Esophagus muscularis mucosa (tissue), 4 donors: ENCODE measurements around the gene ARHGEF10L. TPM values are rescaled to one million over a fixed set of nuclear protein-coding genes. Genes with fewer than 3 reads are reported as not detected.
A peak's percentile ranks its signal among the peaks of the same experiment; 100 is the strongest.

Experiments used
- DNase-seq: peaks from one replicate; pipeline ENCODE4 v3.0.0-alpha.2; 2017; ENCODE audit errors: extremely low spot score
- H3K27ac ChIP-seq, 4 donors: fragments of 200-600 bp; sonication (generic); replicated peaks in 1 of 4; 1 replicate in 3 of 4; 2 replicates in 1 of 4; pipeline ENCODE4 v1.5.1; 2016 to 2019; ENCODE audit warnings: mild to moderate bottlenecking in 1 of 4
- H3K27me3 ChIP-seq, 4 donors: fragments of 200-600 bp; sonication (generic); one replicate each; pipeline versions ENCODE4 v1.5.1 to v1.6.0; 2016 to 2019
- H3K36me3 ChIP-seq, 4 donors: fragments of 200-600 bp; sonication (generic); one replicate each; pipeline ENCODE4 v1.5.1; 2016 to 2019
- H3K4me1 ChIP-seq, 4 donors: fragments of 200-600 bp; sonication (generic); one replicate each; pipeline ENCODE4 v1.5.1; 2016 to 2019
- H3K4me3 ChIP-seq, 4 donors: fragments of 200-600 bp; sonication (generic); 1 replicate in 2 of 4; 2 replicates in 2 of 4; pipeline ENCODE4 v1.5.1; 2016 to 2019; ENCODE audit warnings: mild to moderate bottlenecking in 4 of 4, moderate library complexity in 1 of 4
- H3K9me3 ChIP-seq, 4 donors: fragments of 200-600 bp; sonication (generic); 1 replicate in 3 of 4; 2 replicates in 1 of 4; pipeline ENCODE4 v1.5.1; 2016 to 2019
- EP300 ChIP-seq: sonication (generic); formaldehyde crosslinking; IDR thresholded peaks from one replicate; pipeline ENCODE4 v1.6.1; 2017; ENCODE audit warnings: antibody characterized with exemption
- POLR2A ChIP-seq: fragments of 450-650 bp; IDR thresholded peaks from one replicate; pipeline ENCODE4 v1.6.1; 2017; ENCODE audit warnings: antibody characterized with exemption, moderate library complexity, mild to moderate bottlenecking, low read depth
- POLR2AphosphoS5 ChIP-seq, 2 donors: sonication (generic); formaldehyde crosslinking; IDR thresholded peaks; one replicate each; pipeline ENCODE4 v1.6.1; 2017; ENCODE audit warnings: antibody characterized with exemption in 2 of 2
- WGBS: methylation state at CpG from one replicate; pipeline ENCODE4 v1.1.5; 2018; 5-methylcytosine and 5-hydroxymethylcytosine counted together
- intact Hi-C: fragments of 100-400 bp; cut with DNase I; formaldehyde crosslinking; loops from one replicate; pipeline ENCODE4 v1.15.1; 2023
- total RNA-seq, 4 donors: library from RNA; depleted of rRNA; stranded (reverse); fragments of >200 nt; gene quantifications; one replicate each; pipeline versions ENCODE4 v1.1.0 to v1.2.1, GENCODE V29; 2016
- TF ChIP-seq, protein P1 (sequence below), 3 experiments: fragments of 200-600 bp in 2 of 3; fragments of 450-650 bp in 1 of 3; sonication (generic) in 2 of 3; IDR thresholded peaks; one replicate each; pipeline ENCODE4 v1.5.1; 2017 to 2019; ENCODE audit warnings: antibody characterized with exemption in 3 of 3, mild to moderate bottlenecking in 2 of 3, moderate library complexity in 1 of 3

Gene ARHGEF10L
- total RNA-seq, 4 donors from 2014 or later = 46.6 to 93.0 (median 66.9) TPM

DNA sequence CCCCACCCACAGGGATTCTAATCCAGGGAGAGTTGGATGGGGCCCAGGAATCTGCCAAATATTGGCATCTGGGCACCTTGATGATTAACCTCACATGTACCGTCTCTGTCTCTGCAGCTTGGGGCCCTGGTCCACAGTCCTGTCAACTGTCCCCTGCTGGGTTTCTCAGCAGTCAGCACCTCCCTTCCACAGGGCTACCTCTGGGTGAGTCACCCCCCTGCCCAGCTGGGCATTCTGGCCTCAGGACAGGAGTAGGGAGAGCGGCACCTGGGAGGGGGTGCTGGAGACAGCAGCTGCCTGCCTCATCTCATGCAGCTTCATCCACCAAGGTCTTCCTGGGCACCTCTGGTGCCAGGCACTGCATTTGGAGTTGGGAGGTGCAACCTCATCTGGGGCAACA is 115.0 kb downstream of the ARHGEF10L start:
- H3K4me3 ChIP-seq = no peak overlapping the region
- 63% methylated on average over 2 of the region's 2 CpGs for WGBS
- no peaks in the 10 kb centered on the region for H3K27me3 ChIP-seq
- H3K4me1 ChIP-seq = peaks cover 0 to 21% (median 10%) of the 10 kb centered on the region in 4 donors
- H3K36me3 ChIP-seq = peaks cover 45 to 95% (median 84%) of the 10 kb centered on the region in 4 donors
- H3K27ac ChIP-seq = peak overlapping the region in 1 of 4 donors; percentile 33
- no peak for DNase-seq
- TF ChIP-seq POLR2AphosphoS5 (IDR thresholded peaks at IDR 0.05) (no peak), EP300 (no peak), POLR2A (no peak)
- TF ChIP-seq, protein P1, sequence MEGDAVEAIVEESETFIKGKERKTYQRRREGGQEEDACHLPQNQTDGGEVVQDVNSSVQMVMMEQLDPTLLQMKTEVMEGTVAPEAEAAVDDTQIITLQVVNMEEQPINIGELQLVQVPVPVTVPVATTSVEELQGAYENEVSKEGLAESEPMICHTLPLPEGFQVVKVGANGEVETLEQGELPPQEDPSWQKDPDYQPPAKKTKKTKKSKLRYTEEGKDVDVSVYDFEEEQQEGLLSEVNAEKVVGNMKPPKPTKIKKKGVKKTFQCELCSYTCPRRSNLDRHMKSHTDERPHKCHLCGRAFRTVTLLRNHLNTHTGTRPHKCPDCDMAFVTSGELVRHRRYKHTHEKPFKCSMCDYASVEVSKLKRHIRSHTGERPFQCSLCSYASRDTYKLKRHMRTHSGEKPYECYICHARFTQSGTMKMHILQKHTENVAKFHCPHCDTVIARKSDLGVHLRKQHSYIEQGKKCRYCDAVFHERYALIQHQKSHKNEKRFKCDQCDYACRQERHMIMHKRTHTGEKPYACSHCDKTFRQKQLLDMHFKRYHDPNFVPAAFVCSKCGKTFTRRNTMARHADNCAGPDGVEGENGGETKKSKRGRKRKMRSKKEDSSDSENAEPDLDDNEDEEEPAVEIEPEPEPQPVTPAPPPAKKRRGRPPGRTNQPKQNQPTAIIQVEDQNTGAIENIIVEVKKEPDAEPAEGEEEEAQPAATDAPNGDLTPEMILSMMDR (IDR thresholded peaks at IDR 0.05) = no peak
- intact Hi-C loops = no loop called here
- H3K9me3 ChIP-seq = no peaks in the 10 kb centered on the region

DNA sequence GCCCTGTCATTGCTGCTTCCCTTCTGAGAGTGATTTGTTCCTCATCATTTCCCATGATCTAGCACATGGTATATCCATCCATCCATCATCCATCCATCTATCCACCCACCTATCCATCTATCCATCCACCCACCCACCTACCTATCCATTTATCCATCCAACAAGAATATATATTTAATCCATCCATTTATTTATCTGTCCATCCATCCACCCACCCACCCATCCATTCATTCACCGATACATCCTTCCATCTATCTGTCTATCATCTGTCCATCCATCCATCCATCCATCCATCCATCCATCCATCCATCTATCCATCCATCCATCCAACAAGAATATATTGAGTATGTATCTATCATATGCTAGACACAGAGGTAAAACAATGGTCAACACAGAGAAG is 115.7 kb downstream of the ARHGEF10L start:
- WGBS = 89% methylated on average over 1 of the region's 1 CpG
- Histone ChIP-seq H3K4me3 (no peak overlapping the region), H3K4me1 (peaks cover 0 to 21% (median 10%) of the 10 kb centered on the region in 4 donors), H3K27me3 (no peaks in the 10 kb centered on the region), H3K27ac (no peak overlapping the region), H3K9me3 (no peaks in the 10 kb centered on the region), H3K36me3 (peaks cover 46 to 95% (median 87%) of the 10 kb centered on the region in 4 donors)
- intact Hi-C loops = no loop called here
- DNase-seq = no peak
- TF ChIP-seq, protein P1 (IDR thresholded peaks at IDR 0.05) = no peak
- TF ChIP-seq POLR2A (no peak), POLR2AphosphoS5 (IDR thresholded peaks at IDR 0.05) (no peak), EP300 (no peak)

DNA sequence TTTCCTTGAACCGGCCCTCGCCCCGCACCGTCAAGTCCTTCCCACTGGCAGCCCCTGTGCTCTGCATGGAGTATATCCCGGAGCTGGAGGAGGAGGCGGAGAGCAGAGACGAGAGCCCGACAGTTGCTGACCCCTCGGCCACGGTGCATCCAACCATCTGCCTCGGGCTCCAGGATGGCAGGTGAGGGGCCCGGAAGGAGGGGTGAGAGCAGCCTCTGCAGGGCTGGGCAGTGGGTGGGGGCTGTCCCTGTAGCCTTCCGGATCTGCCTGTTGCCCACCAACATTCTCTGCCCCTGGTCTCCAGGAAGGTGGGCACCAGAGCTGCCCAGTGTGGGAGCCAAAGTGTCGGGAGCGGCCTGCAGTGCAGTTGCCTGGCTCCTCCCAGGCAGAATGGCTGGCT is 116.4 kb downstream of the ARHGEF10L start:
- no peaks in the 10 kb centered on the region for H3K9me3 ChIP-seq
- no peak overlapping the region for H3K4me3 ChIP-seq
- H3K27ac ChIP-seq = no peak overlapping the region
- WGBS = 80% methylated on average over 8 of the region's 15 CpGs
- H3K4me1 ChIP-seq = peaks cover 0 to 21% (median 10%) of the 10 kb centered on the region in 4 donors
- DNase-seq = no peak
- peaks cover 46 to 99% (median 88%) of the 10 kb centered on the region in 4 donors for H3K36me3 ChIP-seq
- TF ChIP-seq, protein P1 (IDR thresholded peaks at IDR 0.05) = no peak
- TF ChIP-seq EP300 = no peak
- TF ChIP-seq POLR2AphosphoS5 (IDR thresholded peaks at IDR 0.05) = no peak
- TF ChIP-seq POLR2A = no peak
- intact Hi-C loops = no loop called here
- H3K27me3 ChIP-seq = no peaks in the 10 kb centered on the region

DNA sequence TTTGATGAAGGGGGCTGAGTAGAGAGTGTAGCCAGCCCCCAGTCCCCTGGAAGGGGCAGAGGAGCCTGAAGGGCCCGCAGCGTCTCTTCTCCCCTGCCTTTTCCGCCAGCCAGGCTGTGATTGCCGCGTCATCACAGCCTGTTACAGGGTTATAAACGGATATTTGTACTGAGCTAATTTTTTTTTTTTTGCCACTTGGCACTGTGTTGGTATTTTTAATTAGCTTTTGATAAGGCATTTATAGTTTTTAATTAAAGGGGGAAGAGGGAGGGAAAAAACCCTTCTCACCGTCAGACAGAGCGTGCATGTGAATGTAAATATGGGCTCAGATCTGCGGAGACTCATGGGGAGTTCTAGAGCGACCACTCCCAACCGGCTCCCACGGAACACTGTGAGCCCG is 117.9 kb downstream of the ARHGEF10L start:
- peaks cover 0 to 20% (median 10%) of the 10 kb centered on the region in 4 donors for H3K4me1 ChIP-seq
- no peaks in the 10 kb centered on the region for H3K27me3 ChIP-seq
- DNase-seq = no peak
- H3K9me3 ChIP-seq = no peaks in the 10 kb centered on the region
- H3K27ac ChIP-seq = no peak overlapping the region
- intact Hi-C loops = no loop called here
- TF ChIP-seq POLR2A (no peak), POLR2AphosphoS5 (IDR thresholded peaks at IDR 0.05) (no peak), EP300 (no peak)
- TF ChIP-seq, protein P1 (IDR thresholded peaks at IDR 0.05) = no peak
- peaks cover 39 to 93% (median 81%) of the 10 kb centered on the region in 4 donors for H3K36me3 ChIP-seq
- WGBS = 94% methylated on average over 13 of the region's 13 CpGs
- no peak overlapping the region for H3K4me3 ChIP-seq

DNA sequence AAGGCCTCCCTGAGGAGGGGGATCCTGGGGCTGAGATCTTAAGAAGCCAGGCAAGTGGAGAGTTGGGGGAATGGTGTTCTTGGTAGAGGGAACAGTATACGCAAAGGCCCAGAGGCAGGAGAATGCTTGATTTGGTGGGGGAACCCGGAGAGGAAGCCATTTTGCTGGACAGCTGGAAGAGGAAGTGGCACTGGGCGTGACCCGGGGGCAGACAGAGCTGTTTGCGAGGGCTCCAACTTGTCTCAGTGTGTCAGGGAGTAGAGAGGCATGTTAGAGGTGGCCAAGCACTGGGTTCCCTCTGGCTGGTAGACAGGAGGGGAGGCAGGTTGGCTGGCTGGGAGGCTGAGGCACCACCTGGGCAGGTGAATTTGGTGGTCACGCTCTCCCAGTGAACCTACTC is 119.3 kb downstream of the ARHGEF10L start:
- Histone ChIP-seq H3K4me1 (peaks cover 0 to 6% (median 4%) of the 10 kb centered on the region in 4 donors), H3K9me3 (no peaks in the 10 kb centered on the region), H3K4me3 (no peak overlapping the region), H3K36me3 (peaks cover 39 to 93% (median 79%) of the 10 kb centered on the region in 4 donors), H3K27ac (no peak overlapping the region), H3K27me3 (no peaks in the 10 kb centered on the region)
- DNase-seq = no peak
- WGBS = 78% methylated on average over 6 of the region's 6 CpGs
- intact Hi-C loops = no loop called here
- TF ChIP-seq POLR2A = no peak
- TF ChIP-seq POLR2AphosphoS5 (IDR thresholded peaks at IDR 0.05) = no peak
- TF ChIP-seq EP300 = no peak
- TF ChIP-seq, protein P1 (IDR thresholded peaks at IDR 0.05) = no peak
